Suppressor macrophage treated with lipopolysaccharide for 4 hours (primary cell): ENCODE data around the gene BCL2L13.
"Not testable (repeated sequence)": the region's sequence is repeated elsewhere in the genome, so short reads cannot be mapped to it uniquely, and the experiment has no call there.

Experiments
- DNase-seq: peaks from one replicate; pipeline ENCODE4 v3.0.0-alpha.2; 2020

BCL2L13 gene

GRCh38 chr22:17732251-17732854 lies 93.8 kb downstream of the BCL2L13 start:
- no peak for DNase-seq

DNA sequence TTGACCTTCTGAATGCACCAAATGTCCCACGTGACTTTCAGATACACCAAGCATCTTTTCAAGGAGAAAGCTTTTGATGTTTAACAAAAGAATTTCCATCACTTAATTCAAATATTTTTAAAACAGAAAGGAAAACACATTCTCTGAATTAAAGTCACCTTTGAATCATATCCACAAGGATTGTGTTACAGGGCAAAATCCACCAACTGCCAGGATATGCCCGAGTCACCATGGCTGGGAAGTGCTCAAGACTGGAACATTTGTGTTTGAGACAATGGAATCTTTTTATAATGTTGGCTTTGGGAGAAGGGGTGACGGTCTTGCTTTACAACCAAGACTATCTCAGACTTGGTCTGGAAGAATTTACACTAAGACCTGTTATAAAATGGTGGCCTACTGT lies 94.9 kb downstream of the BCL2L13 start:
- no peak for DNase-seq

- peak; percentile 40 for DNase-seq
Observed at GRCh38 chr22:17734187-17734586, 95.6 kb downstream of the BCL2L13 start.

DNA sequence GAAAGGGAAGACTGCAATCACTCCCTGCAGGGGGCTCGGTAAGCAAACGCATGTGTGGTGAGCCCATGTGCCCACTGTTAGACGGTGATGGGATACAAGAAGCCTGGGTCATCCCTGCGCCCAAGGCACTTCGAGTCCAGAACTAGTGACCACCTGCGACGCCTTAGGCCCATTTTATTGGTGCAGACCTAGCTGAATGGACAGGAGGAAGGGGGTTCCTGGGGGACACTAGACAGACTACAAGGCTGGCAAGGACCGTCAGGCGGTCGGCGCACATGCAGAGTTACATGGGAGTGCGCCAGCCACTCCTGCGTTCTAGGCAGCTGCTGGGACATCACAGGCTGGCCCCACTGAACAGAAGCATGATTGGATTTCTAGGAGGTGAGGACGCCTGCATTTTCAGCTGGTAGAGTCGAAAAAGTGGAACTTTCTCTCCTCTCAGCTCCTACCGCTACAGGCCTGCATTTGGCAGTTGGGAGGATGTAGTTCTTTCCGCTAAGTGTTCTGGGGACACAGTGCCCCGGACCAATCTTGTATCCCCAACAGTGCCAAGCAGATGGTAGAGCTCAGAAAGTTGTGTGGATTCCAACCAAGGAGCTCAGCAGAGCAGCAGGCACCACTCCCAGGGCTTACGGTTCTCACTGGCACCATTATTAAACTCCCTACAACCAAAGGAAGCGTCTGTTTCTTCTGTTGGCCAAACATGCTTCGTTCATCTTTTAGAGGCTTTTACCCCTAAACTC lies 100.0 kb downstream of the BCL2L13 start:
- DNase-seq: no peak

- DNase-seq: no peak
Observed at GRCh38 chr22:17739196-17739975, 100.8 kb downstream of the BCL2L13 start.

DNA sequence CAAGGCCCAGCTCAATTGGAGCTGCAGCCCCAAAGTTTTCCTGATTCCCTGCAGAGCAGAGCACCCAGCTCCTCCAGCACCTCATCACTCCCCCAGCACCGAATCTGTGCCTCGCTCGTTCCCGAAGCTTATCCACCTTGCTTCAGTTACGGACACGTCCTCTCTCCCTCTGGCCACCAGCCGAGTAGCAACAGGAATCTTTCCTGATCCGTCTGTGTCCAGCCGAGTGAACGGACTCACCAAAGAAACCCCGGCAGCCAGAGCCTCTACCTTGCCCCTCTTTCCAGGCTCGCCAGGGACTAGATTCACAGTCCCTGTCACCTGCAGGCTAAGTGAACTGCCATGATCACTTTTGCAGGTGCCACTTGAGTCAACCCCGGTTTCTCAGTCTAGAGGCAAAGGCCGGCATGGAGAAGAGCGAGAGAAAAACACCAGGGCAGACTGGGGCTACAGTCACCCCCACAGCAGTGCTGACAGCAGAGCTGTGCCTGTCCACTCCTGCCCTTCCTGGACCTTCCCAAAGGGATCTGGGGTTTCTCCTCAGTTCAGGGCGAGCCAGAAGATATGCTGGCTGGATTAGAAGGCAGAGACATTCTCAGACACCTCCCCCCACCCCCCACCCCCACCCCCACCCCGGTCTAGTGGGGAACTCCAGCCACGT lies 103.4 kb downstream of the BCL2L13 start:
- DNase-seq: no peak

DNA sequence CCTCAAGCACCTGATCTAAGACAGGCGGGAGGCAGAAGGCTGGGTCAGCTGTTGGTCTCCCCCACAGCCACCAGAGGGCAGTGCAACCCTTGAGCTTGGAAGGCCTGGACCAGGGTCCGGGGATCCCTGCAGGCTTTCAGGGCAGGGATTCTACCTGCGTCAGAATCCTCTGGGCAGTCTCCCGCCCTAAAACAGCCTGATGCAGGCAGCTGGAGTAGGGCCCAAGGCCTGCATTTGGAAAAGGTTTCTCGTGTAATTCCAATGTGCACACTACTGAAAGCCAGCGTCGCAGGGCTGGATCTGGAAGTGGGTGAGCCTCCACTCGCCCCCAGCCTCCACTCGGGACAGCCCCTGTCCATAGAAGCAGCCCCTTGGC lies 104.0 kb downstream of the BCL2L13 start:
- peak; percentile 68 for DNase-seq

- DNase-seq: no peak
Observed at GRCh38 chr22:17743661-17744411, 105.3 kb downstream of the BCL2L13 start.

- DNase-seq: no peak
Observed at GRCh38 chr22:17744430-17744829, 105.9 kb downstream of the BCL2L13 start.

GRCh38 chr22:17746916-17747315 lies 108.4 kb downstream of the BCL2L13 start:
- no peak for DNase-seq

DNA sequence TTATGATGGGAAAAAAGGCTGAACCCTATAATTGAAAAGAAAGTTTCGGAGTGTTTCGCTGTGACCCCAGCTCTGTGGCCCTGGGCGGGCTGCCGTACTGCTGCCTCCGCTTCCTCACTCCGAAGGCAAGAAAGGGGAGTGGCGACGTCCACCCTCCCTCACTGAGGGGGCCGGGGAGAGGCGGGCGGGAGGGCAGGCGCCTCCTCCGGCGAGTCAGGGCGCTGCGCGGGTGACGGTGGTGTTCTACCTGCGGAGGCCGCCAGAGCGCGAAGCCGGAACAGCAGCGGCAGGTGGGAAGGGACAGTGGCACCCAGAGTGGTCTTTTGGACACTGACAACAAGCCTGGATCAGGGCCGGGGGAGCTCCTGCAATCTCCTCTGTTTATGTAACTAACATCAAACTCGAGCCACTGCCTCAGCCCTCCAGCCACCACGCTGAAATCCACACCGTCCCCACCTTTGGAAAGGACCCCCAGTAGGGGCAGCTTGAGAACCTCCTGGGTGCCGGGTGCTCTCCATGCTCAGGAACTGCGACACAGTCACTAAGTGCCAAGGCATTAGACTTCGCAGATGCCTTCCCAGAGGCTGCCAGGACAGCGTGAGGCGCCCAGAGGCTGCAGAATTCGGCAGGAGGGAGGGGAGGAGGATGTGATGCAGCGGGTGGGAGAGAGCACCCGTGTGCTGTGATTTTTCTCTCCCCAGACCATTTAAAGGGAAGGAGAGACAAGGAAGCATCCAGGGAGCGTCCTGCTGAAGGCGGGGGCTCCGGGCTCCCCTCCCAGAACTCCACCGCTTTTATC lies 110.2 kb downstream of the BCL2L13 start:
- no peak for DNase-seq

DNA sequence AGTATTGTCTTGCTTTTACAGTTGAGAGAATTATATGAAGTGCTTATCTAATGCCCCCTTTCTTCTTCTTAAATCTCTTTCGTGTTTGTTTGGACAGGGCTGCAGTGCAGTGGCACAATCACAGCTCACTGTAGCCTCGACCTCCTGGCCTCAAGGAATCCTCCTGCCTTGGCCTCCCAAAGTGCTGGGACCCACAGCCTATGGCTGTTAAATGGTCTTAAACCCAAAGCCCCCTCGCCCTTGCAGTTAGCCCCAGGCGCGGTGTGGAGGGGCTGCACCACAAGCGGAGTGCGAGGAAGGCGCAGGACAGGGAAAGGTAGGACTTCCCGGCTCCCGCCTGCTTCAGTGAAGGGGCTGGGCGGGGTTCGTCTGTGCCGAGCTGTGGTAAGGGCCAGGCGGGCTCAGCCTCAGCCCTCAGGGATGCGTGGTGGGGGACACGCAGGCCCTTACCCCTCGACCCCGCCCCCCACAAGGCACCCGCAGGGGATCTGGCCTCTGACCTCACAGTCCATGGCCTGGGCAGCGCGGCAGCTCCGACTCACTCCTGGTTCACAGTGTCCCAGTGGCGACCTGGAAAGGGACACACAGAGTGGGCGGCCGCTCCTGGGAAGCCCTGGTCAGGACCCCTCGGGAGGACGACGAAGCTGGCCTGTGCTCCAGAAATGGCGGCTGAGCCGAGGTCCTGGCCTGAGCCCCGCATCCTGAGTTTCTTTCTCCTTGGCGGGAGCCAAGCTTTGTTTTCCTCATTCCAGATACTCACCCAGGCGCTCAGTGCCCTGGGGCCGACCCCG lies 111.2 kb downstream of the BCL2L13 start:
- DNase-seq: no peak

GRCh38 chr22:17751596-17751995 lies 113.0 kb downstream of the BCL2L13 start:
- DNase-seq: no peak

DNA sequence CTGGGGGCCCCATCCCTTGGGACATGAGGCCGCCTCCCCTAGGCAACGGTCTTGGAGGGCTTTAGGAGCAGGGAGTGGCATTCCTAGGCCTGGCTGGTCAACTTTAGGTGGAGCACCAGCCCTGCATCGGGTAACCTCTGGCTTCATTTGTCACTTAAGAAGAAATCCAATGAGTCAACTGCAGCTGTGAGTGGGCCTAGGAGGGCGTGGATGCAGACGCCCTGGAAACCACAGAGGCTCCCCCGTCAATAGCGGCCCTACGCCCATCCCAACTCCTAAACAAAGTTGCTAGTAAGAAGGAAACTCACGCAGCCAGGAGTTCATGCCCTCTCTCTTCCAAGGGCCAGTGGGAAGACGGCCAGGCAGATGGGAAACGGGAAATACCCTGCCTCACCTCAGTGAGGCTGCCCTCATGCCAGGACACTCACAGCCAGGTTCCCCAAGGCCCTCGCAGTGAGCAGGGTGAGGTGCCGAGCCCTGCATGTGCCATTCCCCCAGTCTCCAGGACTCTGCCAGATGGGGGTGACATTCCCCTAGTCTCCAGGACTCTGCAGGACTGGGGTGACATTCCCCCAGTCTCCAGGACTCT lies 114.9 kb downstream of the BCL2L13 start:
- DNase-seq: peak; percentile 56

DNA sequence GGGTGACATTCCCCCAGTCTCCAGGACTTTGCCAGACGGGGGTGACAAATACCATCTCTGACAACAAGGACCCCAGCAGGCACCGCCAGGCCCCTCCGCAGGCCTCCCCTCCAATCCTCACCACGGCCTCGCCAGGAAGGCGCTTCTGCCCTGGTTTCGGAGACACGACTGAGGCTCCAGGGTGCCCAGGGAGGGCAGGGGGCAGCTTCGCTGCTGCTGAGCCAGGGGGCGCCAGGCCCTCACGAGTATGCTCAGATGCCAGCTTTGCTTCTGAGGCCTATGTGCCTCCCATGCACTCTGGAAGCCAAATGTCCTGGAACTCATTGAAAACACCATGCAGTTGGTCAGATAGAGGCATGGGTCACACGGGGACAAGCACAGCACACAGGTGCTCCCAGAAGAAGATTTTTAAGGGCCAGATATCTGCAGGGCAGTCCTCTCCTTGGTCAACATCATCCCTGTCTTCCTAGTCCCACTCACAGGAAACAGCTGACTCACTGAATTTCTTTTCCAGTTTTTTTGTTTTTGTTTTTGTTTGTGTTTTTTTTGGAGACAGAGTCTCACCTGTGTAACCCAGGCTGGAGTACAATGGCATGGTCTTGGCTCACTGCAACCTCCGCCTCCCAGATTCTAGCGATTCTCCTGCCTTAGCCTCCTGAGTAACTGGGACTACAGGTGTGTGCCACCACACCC lies 115.8 kb downstream of the BCL2L13 start:
- peak; percentile 45 for DNase-seq

GRCh38 chr22:17761138-17761488 lies 122.6 kb downstream of the BCL2L13 start:
- no peak for DNase-seq

GRCh38 chr22:17763442-17763841 lies 124.9 kb downstream of the BCL2L13 start:
- not testable (repeated sequence) for DNase-seq

GRCh38 chr22:17764036-17764435 lies 125.5 kb downstream of the BCL2L13 start:
- DNase-seq: no peak

DNA sequence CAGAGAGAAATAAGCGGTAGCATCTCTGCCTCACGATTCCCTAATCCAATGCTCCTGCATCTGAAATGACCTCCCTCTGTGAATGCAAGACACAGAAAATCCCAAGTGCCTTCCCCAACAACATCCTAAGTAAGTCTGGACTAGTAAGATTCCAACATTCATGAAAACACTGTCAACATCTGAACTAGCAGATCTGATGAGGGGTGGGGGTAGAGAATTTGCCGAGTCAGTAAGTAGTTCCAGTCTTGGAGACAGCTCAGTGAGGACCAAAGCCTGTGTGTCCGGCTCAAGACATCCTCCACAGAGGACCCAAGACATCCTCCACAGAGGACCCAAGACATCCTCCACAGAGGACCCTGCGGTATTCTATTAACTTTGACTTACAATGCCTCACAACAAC lies 126.3 kb downstream of the BCL2L13 start:
- DNase-seq: not testable (repeated sequence)
